ENCODE measurements around the gene BRSK2. TPM values are rescaled to one million over a fixed set of nuclear protein-coding genes. Genes with fewer than 3 reads are reported as not detected.

The BRSK2 gene
- total and polyA plus RNA-seq, 4 experiments from 2014 or later, result 0.18 to 0.47 (median 0.32) TPM

DNA sequence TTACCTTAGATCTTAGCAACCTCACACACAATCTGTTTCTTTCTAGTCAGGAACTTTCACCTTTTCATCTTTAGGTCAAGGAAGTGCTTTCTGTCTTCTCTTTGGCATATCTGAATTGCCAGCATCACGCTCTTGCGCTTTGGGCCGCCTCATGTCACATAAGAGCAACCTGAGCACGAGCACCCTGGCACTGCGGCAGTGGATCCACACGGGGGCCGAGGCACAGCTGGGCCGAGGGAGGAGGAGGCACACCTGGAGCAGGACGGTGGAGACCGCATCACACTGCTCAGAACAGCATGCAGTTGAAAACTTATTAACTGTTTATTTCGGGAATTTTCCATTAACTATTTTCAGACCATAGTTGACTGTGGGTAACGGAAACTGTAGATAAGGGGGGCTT lies 86.1 kb downstream of the BRSK2 start:
- no peaks in the 10 kb centered on the region for H3K4me1 ChIP-seq (ENCODE audit: insufficient read depth, low read length)
- H3K9me3 ChIP-seq (ENCODE audit: control insufficient read depth in 1 of 2, low read length in 2 of 2), result no peaks in the 10 kb centered on the region
- H3K4me1 Mint-ChIP-seq, result no peaks in the 10 kb centered on the region
- ChIA-PET POLR2A (ENCODE audit: partially characterized antibody) (no interaction called here), CTCF (ENCODE audit: partially characterized antibody) (no interaction called here)
- no peaks in the 10 kb centered on the region for H3K27me3 ChIP-seq (ENCODE audit: insufficient read depth, low read length)
- DNase-seq, result no peak
- no peak overlapping the region for H3K27ac ChIP-seq (ENCODE audit: low read depth, low read length)
- no peak overlapping the region for H3K4me3 ChIP-seq (ENCODE audit: low read length in 2 of 2)
- H3K9me3 Mint-ChIP-seq, result no peaks in the 10 kb centered on the region
- H3K36me3 Mint-ChIP-seq, result peaks cover 35 to 69% of the 10 kb centered on the region in 2 donors
- peaks cover 71% of the 10 kb centered on the region for H3K36me3 ChIP-seq (ENCODE audit: insufficient read depth, low read length)
- intact Hi-C loops (cut with micrococcal nuclease), result no loop called here
- H3K4me3 Mint-ChIP-seq, result no peak overlapping the region
- H3K27me3 Mint-ChIP-seq, result no peaks in the 10 kb centered on the region
- peak overlapping the region in 1 of 7 donors; percentile 43 for H3K27ac Mint-ChIP-seq

DNA sequence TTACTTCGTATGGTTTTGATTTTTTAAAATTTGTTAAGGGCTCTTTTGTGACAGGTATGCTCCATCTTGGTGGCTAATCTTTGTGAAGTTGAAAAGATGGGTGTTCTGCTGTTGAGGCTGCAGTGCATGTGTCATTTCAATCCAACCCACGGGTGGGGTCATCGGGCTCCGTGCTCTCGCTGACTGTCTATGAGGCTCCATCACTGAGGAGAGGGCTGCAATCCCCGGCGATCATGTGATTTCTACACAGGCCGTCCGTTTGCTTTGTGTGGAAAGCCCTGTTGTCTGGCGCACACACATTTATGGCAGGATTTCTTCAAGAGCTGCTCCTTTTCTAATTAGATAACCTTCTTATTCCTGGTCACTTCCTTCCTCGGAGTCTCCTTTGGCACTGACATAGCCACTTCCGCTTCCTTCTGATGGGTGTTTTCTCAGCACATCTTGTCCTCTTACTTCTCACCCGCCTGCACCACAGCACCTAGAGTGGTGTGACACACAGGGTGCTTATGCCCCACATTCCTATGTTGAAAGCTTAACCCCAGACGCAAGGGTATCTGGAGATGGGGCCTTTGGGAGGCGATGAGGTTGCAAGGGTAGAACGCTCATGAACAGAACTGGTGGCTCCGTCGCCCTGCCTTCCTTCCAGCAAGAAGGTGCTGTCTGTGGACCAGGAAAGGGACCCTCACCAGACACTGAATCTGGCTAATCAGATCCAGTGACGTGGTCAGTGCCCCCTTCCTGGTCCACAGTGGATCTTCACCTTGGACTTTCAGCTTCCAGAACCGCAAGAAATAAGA lies 87.4 kb downstream of the BRSK2 start:
- Mint-ChIP-seq H3K27ac (peak overlapping the region in 2 of 7 donors; percentile 6 to 31), H3K4me3 (no peak overlapping the region), H3K9me3 (no peaks in the 10 kb centered on the region), H3K4me1 (no peaks in the 10 kb centered on the region), H3K27me3 (no peaks in the 10 kb centered on the region), H3K36me3 (peaks cover 26 to 61% of the 10 kb centered on the region in 2 donors)
- H3K4me1 ChIP-seq (ENCODE audit: insufficient read depth, low read length), result no peaks in the 10 kb centered on the region
- ChIA-PET CTCF (ENCODE audit: partially characterized antibody) (no interaction called here), POLR2A (ENCODE audit: partially characterized antibody) (no interaction called here)
- H3K27me3 ChIP-seq (ENCODE audit: insufficient read depth, low read length), result no peaks in the 10 kb centered on the region
- H3K27ac ChIP-seq (ENCODE audit: low read depth, low read length), result no peak overlapping the region
- no peaks in the 10 kb centered on the region for H3K9me3 ChIP-seq (ENCODE audit: control insufficient read depth in 1 of 2, low read length in 2 of 2)
- no peak overlapping the region for H3K4me3 ChIP-seq (ENCODE audit: low read length in 2 of 2)
- intact Hi-C loops (cut with micrococcal nuclease), result no loop called here
- DNase-seq, result no peak
- peaks cover 61% of the 10 kb centered on the region for H3K36me3 ChIP-seq (ENCODE audit: insufficient read depth, low read length)

DNA sequence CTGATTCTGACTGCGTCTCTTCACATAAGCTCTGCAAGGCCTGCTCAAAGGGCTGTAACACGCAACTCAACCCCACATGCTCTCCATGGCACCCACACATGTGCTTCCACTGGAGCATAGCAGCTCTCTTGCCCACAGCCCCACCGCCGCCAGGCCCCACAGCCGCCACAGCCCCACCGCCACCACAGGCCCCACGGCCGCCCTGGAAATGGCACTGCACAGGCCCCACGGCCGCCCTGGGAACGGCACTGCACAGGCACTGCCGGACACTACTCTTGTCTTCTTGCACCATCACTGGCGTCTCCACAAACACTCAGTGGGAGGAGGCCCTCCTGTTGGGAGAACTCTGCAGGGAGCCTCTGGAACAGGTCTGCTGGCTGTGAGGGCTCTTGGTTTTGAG lies 88.3 kb downstream of the BRSK2 start:
- no peaks in the 10 kb centered on the region for H3K27me3 Mint-ChIP-seq
- intact Hi-C loops (cut with micrococcal nuclease), result no loop called here
- H3K27me3 ChIP-seq (ENCODE audit: insufficient read depth, low read length), result no peaks in the 10 kb centered on the region
- no peak for DNase-seq
- no peak overlapping the region for H3K27ac ChIP-seq (ENCODE audit: low read depth, low read length)
- no peak overlapping the region for H3K4me3 ChIP-seq (ENCODE audit: low read length in 2 of 2)
- ChIA-PET CTCF (ENCODE audit: partially characterized antibody) (no interaction called here), POLR2A (ENCODE audit: partially characterized antibody) (no interaction called here)
- H3K36me3 ChIP-seq (ENCODE audit: insufficient read depth, low read length), result peaks cover 61% of the 10 kb centered on the region
- H3K4me3 Mint-ChIP-seq, result no peak overlapping the region
- no peaks in the 10 kb centered on the region for H3K9me3 Mint-ChIP-seq
- no peaks in the 10 kb centered on the region for H3K4me1 ChIP-seq (ENCODE audit: insufficient read depth, low read length)
- H3K4me1 Mint-ChIP-seq, result no peaks in the 10 kb centered on the region
- H3K36me3 Mint-ChIP-seq, result peaks cover 26 to 61% of the 10 kb centered on the region in 2 donors
- no peaks in the 10 kb centered on the region for H3K9me3 ChIP-seq (ENCODE audit: control insufficient read depth in 1 of 2, low read length in 2 of 2)
- peak overlapping the region in 1 of 7 donors; percentile 8 for H3K27ac Mint-ChIP-seq

- Mint-ChIP-seq H3K27me3 (no peaks in the 10 kb centered on the region), H3K4me1 (peaks cover 1 to 4% (median 2%) of the 10 kb centered on the region in 4 donors), H3K36me3 (peaks cover 26 to 61% of the 10 kb centered on the region in 2 donors), H3K9me3 (no peaks in the 10 kb centered on the region), H3K27ac (no peak overlapping the region), H3K4me3 (no peak overlapping the region)
- DNase-seq, result no peak
- intact Hi-C loops (cut with micrococcal nuclease), result no loop called here
- Histone ChIP-seq H3K4me3 (ENCODE audit: low read length in 2 of 2) (no peak overlapping the region), H3K4me1 (ENCODE audit: insufficient read depth, low read length) (no peaks in the 10 kb centered on the region), H3K27me3 (ENCODE audit: insufficient read depth, low read length) (no peaks in the 10 kb centered on the region), H3K9me3 (ENCODE audit: control insufficient read depth in 1 of 2, low read length in 2 of 2) (no peaks in the 10 kb centered on the region), H3K27ac (ENCODE audit: low read depth, low read length) (no peak overlapping the region), H3K36me3 (ENCODE audit: insufficient read depth, low read length) (peaks cover 61% of the 10 kb centered on the region)
- ChIA-PET CTCF (ENCODE audit: partially characterized antibody) (no interaction called here), POLR2A (ENCODE audit: partially characterized antibody) (no interaction called here)
Measured at GRCh38 chr11:1478544-1478943, 88.8 kb downstream of the BRSK2 start.

GRCh38 chr11:1479006-1479677 lies 89.4 kb downstream of the BRSK2 start:
- intact Hi-C loops (cut with micrococcal nuclease), result no loop called here
- no peak for DNase-seq
- H3K9me3 ChIP-seq (ENCODE audit: control insufficient read depth in 1 of 2, low read length in 2 of 2), result no peaks in the 10 kb centered on the region
- H3K27me3 Mint-ChIP-seq, result no peaks in the 10 kb centered on the region
- CTCF ChIA-PET (ENCODE audit: partially characterized antibody), result interaction anchor here (0.9 kb wide), 1 partner anchor 174 kb away, joined by 3 read pairs; no protein-coding TSS in a partner anchor
- H3K36me3 Mint-ChIP-seq, result peaks cover 24 to 58% of the 10 kb centered on the region in 2 donors
- POLR2A ChIA-PET (ENCODE audit: partially characterized antibody), result no interaction called here
- H3K9me3 Mint-ChIP-seq, result no peaks in the 10 kb centered on the region
- no peak overlapping the region for H3K27ac ChIP-seq (ENCODE audit: low read depth, low read length)
- peaks cover 58% of the 10 kb centered on the region for H3K36me3 ChIP-seq (ENCODE audit: insufficient read depth, low read length)
- no peak overlapping the region for H3K4me3 Mint-ChIP-seq
- no peak overlapping the region for H3K4me3 ChIP-seq (ENCODE audit: low read length in 2 of 2)
- no peaks in the 10 kb centered on the region for H3K27me3 ChIP-seq (ENCODE audit: insufficient read depth, low read length)
- H3K27ac Mint-ChIP-seq, result peak overlapping the region in 1 of 7 donors; percentile 16
- no peaks in the 10 kb centered on the region for H3K4me1 ChIP-seq (ENCODE audit: insufficient read depth, low read length)
- peaks cover 1 to 8% (median 5%) of the 10 kb centered on the region in 4 donors for H3K4me1 Mint-ChIP-seq

DNA sequence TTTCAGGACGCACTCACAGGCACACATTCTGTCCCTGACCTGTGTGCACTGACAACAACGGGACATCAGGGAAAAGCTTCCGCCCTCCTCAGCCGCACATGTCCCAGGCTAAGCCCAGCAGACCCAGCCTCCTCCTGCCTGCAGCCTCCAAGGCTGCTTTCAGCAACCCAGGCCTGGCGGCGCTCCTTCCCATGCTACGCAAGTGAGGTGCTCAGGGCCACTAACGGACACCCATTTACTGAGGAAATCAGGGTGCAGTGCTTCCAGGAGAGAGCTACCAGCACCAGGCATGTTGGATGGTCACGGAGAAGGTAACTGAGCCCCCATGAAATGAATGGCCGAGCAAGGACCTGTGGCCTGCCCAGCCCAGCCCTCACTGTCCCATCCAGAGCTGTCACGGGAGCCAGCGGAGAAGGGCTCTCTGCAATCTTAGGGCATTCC lies 90.0 kb downstream of the BRSK2 start:
- POLR2A ChIA-PET (ENCODE audit: partially characterized antibody), result no interaction called here
- Mint-ChIP-seq H3K36me3 (peaks cover 18 to 53% of the 10 kb centered on the region in 2 donors), H3K27ac (no peak overlapping the region), H3K4me3 (no peak overlapping the region), H3K4me1 (peaks cover 1 to 9% (median 6%) of the 10 kb centered on the region in 4 donors), H3K9me3 (no peaks in the 10 kb centered on the region), H3K27me3 (no peaks in the 10 kb centered on the region)
- intact Hi-C loops (cut with micrococcal nuclease), result no loop called here
- DNase-seq, result no peak
- Histone ChIP-seq H3K4me1 (ENCODE audit: insufficient read depth, low read length) (no peaks in the 10 kb centered on the region), H3K9me3 (ENCODE audit: control insufficient read depth in 1 of 2, low read length in 2 of 2) (no peaks in the 10 kb centered on the region), H3K27me3 (ENCODE audit: insufficient read depth, low read length) (no peaks in the 10 kb centered on the region), H3K27ac (ENCODE audit: low read depth, low read length) (no peak overlapping the region), H3K4me3 (ENCODE audit: low read length in 2 of 2) (no peak overlapping the region), H3K36me3 (ENCODE audit: insufficient read depth, low read length) (peaks cover 52% of the 10 kb centered on the region)
- CTCF ChIA-PET (ENCODE audit: partially characterized antibody), result interaction anchor here (0.9 kb wide), 1 partner anchor 173 kb away, joined by 3 read pairs; no protein-coding TSS in a partner anchor

GRCh38 chr11:1480191-1480554 lies 90.4 kb downstream of the BRSK2 start:
- no peak for DNase-seq
- Histone ChIP-seq H3K27ac (ENCODE audit: low read depth, low read length) (no peak overlapping the region), H3K27me3 (ENCODE audit: insufficient read depth, low read length) (no peaks in the 10 kb centered on the region), H3K4me3 (ENCODE audit: low read length in 2 of 2) (no peak overlapping the region), H3K36me3 (ENCODE audit: insufficient read depth, low read length) (peaks cover 49% of the 10 kb centered on the region), H3K9me3 (ENCODE audit: control insufficient read depth in 1 of 2, low read length in 2 of 2) (no peaks in the 10 kb centered on the region), H3K4me1 (ENCODE audit: insufficient read depth, low read length) (peaks cover under 1% of the 10 kb centered on the region)
- intact Hi-C loops (cut with micrococcal nuclease), result no loop called here
- ChIA-PET POLR2A (ENCODE audit: partially characterized antibody) (no interaction called here), CTCF (ENCODE audit: partially characterized antibody) (interaction anchor here (0.9 kb wide), 1 partner anchor 172 kb away, joined by 3 read pairs; no protein-coding TSS in a partner anchor)
- H3K4me1 Mint-ChIP-seq, result peaks cover 3 to 14% (median 10%) of the 10 kb centered on the region in 4 donors
- peaks cover 16 to 52% of the 10 kb centered on the region in 2 donors for H3K36me3 Mint-ChIP-seq
- H3K27ac Mint-ChIP-seq, result no peak overlapping the region
- no peaks in the 10 kb centered on the region for H3K9me3 Mint-ChIP-seq
- peak overlapping the region in 1 of 8 donors; percentile 24 for H3K4me3 Mint-ChIP-seq
- H3K27me3 Mint-ChIP-seq, result no peaks in the 10 kb centered on the region
